GM12878 (cell line): ENCODE data around the gene NAT9. TPM values are rescaled to one million over a fixed set of nuclear protein-coding genes. Genes with fewer than 3 reads are reported as not detected.

Experiments
- ASH2L ChIP-seq: fragments of 300-600, 200-600 bp; sonication (generic); IDR thresholded peaks from 2 replicates; pipeline ENCODE4 v1.6.1; 2017; ENCODE audit warnings: low read depth, mild to moderate bottlenecking, borderline replicate concordance
- BRCA1 ChIP-seq: IDR thresholded peaks from 2 replicates; pipeline ENCODE4 v1.6.1; 2011; ENCODE audit warnings: low read depth, low read length, improper control_type of control experiment
- CEBPB ChIP-seq, 2 experiments: fragments of 150-350 bp in 1 of 2; IDR thresholded peaks; 2 replicates each; pipeline ENCODE4 v1.6.1; 2012 to 2014; ENCODE audit warnings: low read depth in 2 of 2, low read length in 2 of 2, borderline replicate concordance in 1 of 2, inconsistent platforms in 1 of 2
- CHD2 ChIP-seq: IDR thresholded peaks from 2 replicates; pipeline ENCODE4 v1.6.1; 2011; ENCODE audit warnings: low read depth, low read length, improper control_type of control experiment, borderline replicate concordance
- CREM ChIP-seq: IDR thresholded peaks from 2 replicates; pipeline ENCODE4 v1.6.1; 2014; ENCODE audit warnings: antibody characterized with exemption, low read depth
- E4F1 ChIP-seq: fragments of 450-650 bp; IDR thresholded peaks from 2 replicates; pipeline ENCODE4 v1.6.1; 2018; ENCODE audit warnings: borderline replicate concordance, mild to moderate bottlenecking; ENCODE audit not compliant: partially characterized antibody
- FOXM1 ChIP-seq: IDR thresholded peaks from 2 replicates; pipeline ENCODE4 v1.6.1; 2012; ENCODE audit warnings: low read depth, mild to moderate bottlenecking, inconsistent platforms, low read length, moderate library complexity
- IKZF2 ChIP-seq, 2 experiments: fragments of 450-650 bp; IDR thresholded peaks; 2 replicates each; pipeline ENCODE4 v1.6.1; 2017; ENCODE audit warnings: mild to moderate bottlenecking in 2 of 2, moderate library complexity in 2 of 2
- KDM1A ChIP-seq: fragments of 200-600 bp; sonication (generic); IDR thresholded peaks from 2 replicates; pipeline ENCODE4 v1.6.1; 2016; ENCODE audit warnings: borderline replicate concordance
- MEF2B ChIP-seq: fragments of 450-650 bp; IDR thresholded peaks from 2 replicates; pipeline ENCODE4 v1.6.1; 2018; ENCODE audit warnings: mild to moderate bottlenecking, moderate library complexity; ENCODE audit not compliant: partially characterized antibody, poor library complexity, severe bottlenecking
- NFXL1 ChIP-seq: fragments of 450-650 bp; IDR thresholded peaks from 2 replicates; pipeline ENCODE4 v1.6.1; 2017; ENCODE audit warnings: antibody characterized with exemption, mild to moderate bottlenecking, borderline replicate concordance
- NR2C1 ChIP-seq: fragments of 450-650 bp; IDR thresholded peaks from 2 replicates; pipeline ENCODE4 v1.6.1; 2017; ENCODE audit warnings: antibody characterized with exemption, mild to moderate bottlenecking, moderate library complexity
- PAX5 ChIP-seq: IDR thresholded peaks from 2 replicates; pipeline ENCODE4 v1.6.1; 2011; ENCODE audit warnings: low read depth, low read length, borderline replicate concordance
- POLR2A ChIP-seq: IDR thresholded peaks from 2 replicates; pipeline ENCODE4 v1.6.1; 2011; ENCODE audit warnings: low read depth, mild to moderate bottlenecking, low read length
- POU2F2 ChIP-seq: IDR thresholded peaks from 3 replicates; pipeline ENCODE4 v1.6.1; 2011; ENCODE audit warnings: low read depth, mild to moderate bottlenecking, low read length, borderline replicate concordance
- SREBF1 ChIP-seq: IDR thresholded peaks from 2 replicates; pipeline ENCODE4 v1.6.1; 2012; ENCODE audit warnings: mild to moderate bottlenecking, low read length
- SRF ChIP-seq, 2 experiments: IDR thresholded peaks; 2 replicates each; pipeline ENCODE4 v1.6.1; 2011; ENCODE audit warnings: low read depth in 2 of 2, low read length in 2 of 2, mild to moderate bottlenecking in 1 of 2, moderate library complexity in 1 of 2
- TCF7 ChIP-seq: IDR thresholded peaks from 2 replicates; pipeline ENCODE4 v1.6.1; 2014; ENCODE audit warnings: antibody characterized with exemption, borderline replicate concordance
- ZBED1 ChIP-seq: IDR thresholded peaks from 2 replicates; pipeline ENCODE4 v1.6.1; 2016; ENCODE audit warnings: borderline replicate concordance
- ZBTB4 ChIP-seq: fragments of 450-650 bp; formaldehyde crosslinking; IDR thresholded peaks from 2 replicates; pipeline ENCODE4 v1.4.0; 2022; ENCODE audit warnings: mild to moderate bottlenecking, moderate library complexity
- ZNF217 ChIP-seq: fragments of 450-650 bp; IDR thresholded peaks from 2 replicates; pipeline ENCODE4 v1.6.1; 2017; ENCODE audit warnings: antibody characterized with exemption, mild to moderate bottlenecking
- polyA plus RNA-seq, 11 experiments: library from polyadenylated mRNA; depleted of rRNA in 4 of 11; unstranded in 6 of 11; stranded (reverse) in 5 of 11; fragments of >200 nt; fragmentation: Nextera tagmentation in 4 of 11; fragmentation: Illumina TruSeq in 1 of 11; extraction: Ambion mirVana in 4 of 11; extraction: Trizol in 1 of 11; gene quantifications; 1 replicate in 1 of 11; 2 replicates in 10 of 11; pipeline versions ENCODE4 v1.2.1 to v1.2.3, GENCODE V29; 2011 to 2016; ENCODE audit warnings: inconsistent platforms in 2 of 11, missing spikeins in 2 of 11, low read depth in 1 of 11
- total RNA-seq, 4 experiments: library from RNA; depleted of rRNA in 3 of 4; stranded (reverse); fragments of >200 nt in 3 of 4; fragmentation: Illumina TruSeq in 1 of 4; extraction: Trizol in 1 of 4; gene quantifications; 2 replicates each; pipeline versions ENCODE4 v1.2.1 to v1.2.3, GENCODE V29; 2013 to 2021
- TF ChIP-seq, protein P1 (sequence below): fragments of 450-650 bp; IDR thresholded peaks from 2 replicates; pipeline ENCODE4 v1.6.1; 2017; ENCODE audit warnings: borderline replicate concordance

The NAT9 gene
- total and polyA plus RNA-seq, 10 of the 15 experiments (the other 5 are each of a cell fraction or from before 2014, with no cell fraction given), result 3.5 to 45.3 (median 27.3) TPM

- no peak for TF ChIP-seq TCF7
- TF ChIP-seq KDM1A, result no peak
- no peak for TF ChIP-seq NR2C1
- TF ChIP-seq CEBPB (IDR thresholded peaks at IDR 0.05; ENCODE audit: borderline replicate concordance in 1 of 2, low read depth in 2 of 2, low read length in 2 of 2), result no peak
- TF ChIP-seq PAX5, result peak; percentile 43; the same call in 1 of the 2 replicates
- no peak for TF ChIP-seq ASH2L
- TF ChIP-seq ZBED1, result no peak
- TF ChIP-seq IKZF2 (IDR thresholded peaks at IDR 0.05), result no peak; a peak in 1 of 4 replicates
- TF ChIP-seq E4F1, result no peak
- TF ChIP-seq CHD2, result peak; percentile 61; the same call in 1 of the 2 replicates
- TF ChIP-seq ZNF217, result no peak
- TF ChIP-seq BRCA1, result no peak
- TF ChIP-seq SREBF1, result no peak
- no peak for TF ChIP-seq NFXL1
- TF ChIP-seq ZBTB4 (CRISPR knock-in tag), result no peak
- no peak for TF ChIP-seq POU2F2
- TF ChIP-seq, protein P1, sequence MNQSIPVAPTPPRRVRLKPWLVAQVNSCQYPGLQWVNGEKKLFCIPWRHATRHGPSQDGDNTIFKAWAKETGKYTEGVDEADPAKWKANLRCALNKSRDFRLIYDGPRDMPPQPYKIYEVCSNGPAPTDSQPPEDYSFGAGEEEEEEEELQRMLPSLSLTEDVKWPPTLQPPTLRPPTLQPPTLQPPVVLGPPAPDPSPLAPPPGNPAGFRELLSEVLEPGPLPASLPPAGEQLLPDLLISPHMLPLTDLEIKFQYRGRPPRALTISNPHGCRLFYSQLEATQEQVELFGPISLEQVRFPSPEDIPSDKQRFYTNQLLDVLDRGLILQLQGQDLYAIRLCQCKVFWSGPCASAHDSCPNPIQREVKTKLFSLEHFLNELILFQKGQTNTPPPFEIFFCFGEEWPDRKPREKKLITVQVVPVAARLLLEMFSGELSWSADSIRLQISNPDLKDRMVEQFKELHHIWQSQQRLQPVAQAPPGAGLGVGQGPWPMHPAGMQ, result no peak
- TF ChIP-seq FOXM1, result no peak
- no peak for TF ChIP-seq MEF2B
- peak; percentile 82 for TF ChIP-seq POLR2A
- peak; percentile 14; the same call in 1 of the 2 replicates for TF ChIP-seq CREM
- TF ChIP-seq SRF (IDR thresholded peaks at IDR 0.05; ENCODE audit: low read depth in 2 of 2, low read length in 2 of 2), result no peak
These were observed 37.8 kb downstream of the NAT9 start (continued) for GRCh38 chr17:74738051-74738996.
